ENCODE results near the gene DLG2. TPM values are rescaled to one million over a fixed set of nuclear protein-coding genes. Genes with fewer than 3 reads are reported as not detected.

Gene DLG2
- total RNA-seq, 4 donors from 2014 or later: 1.3 to 4.7 (median 2.4) TPM

- intact Hi-C loops (cut with DNase I; ENCODE audit: low total_unique reads): no loop called here
- H3K36me3 ChIP-seq: no peaks in the 10 kb centered on the region
- ATAC-seq: no peak
These were observed 1937.9 kb downstream of the DLG2 start for GRCh38 chr11:83689144-83689780.

GRCh38 chr11:83687787-83688186 is 1939.4 kb downstream of the DLG2 start:
- intact Hi-C loops (cut with DNase I; ENCODE audit: low total_unique reads): no loop called here

More at GRCh38 chr11:83689144-83689780, 1937.9 kb downstream of the DLG2 start:
- H3K4me1 ChIP-seq: peaks cover 5 to 8% of the 10 kb centered on the region in 2 donors
- peaks cover 0 to under 1% (median 0%) of the 10 kb centered on the region in 3 donors for H3K27me3 ChIP-seq
- in situ Hi-C loops (cut with MboI; ENCODE audit: low sequenced_read_pairs in 4 of 4): no loop called here
- H3K9me3 ChIP-seq: no peaks in the 10 kb centered on the region
- DNase-seq: no peak
- no peak for TF ChIP-seq POLR2A (IDR thresholded peaks at IDR 0.05)
- no peak for TF ChIP-seq CTCF (IDR thresholded peaks at IDR 0.05 in 4 of 5, conservative IDR thresholded peaks at IDR 0.05 in 1 of 5)
- H3K4me3 ChIP-seq: no peak overlapping the region
- no peak overlapping the region for H3K27ac ChIP-seq

GRCh38 chr11:83685730-83686129 is 1941.4 kb downstream of the DLG2 start:
- in situ Hi-C loops (cut with MboI; ENCODE audit: low sequenced_read_pairs in 4 of 4) (no loop called here), intact Hi-C loops (cut with DNase I; ENCODE audit: low total_unique reads) (no loop called here)
- Histone ChIP-seq H3K27me3 (peaks cover 0 to 5% (median 0%) of the 10 kb centered on the region in 3 donors), H3K4me1 (peaks cover 0 to 8% of the 10 kb centered on the region in 2 donors), H3K4me3 (no peak overlapping the region), H3K36me3 (no peaks in the 10 kb centered on the region), H3K27ac (no peak overlapping the region), H3K9me3 (no peaks in the 10 kb centered on the region)
- DNase-seq (no peak), ATAC-seq (no peak)
- TF ChIP-seq POLR2A (IDR thresholded peaks at IDR 0.05) (no peak), CTCF (IDR thresholded peaks at IDR 0.05 in 4 of 5, conservative IDR thresholded peaks at IDR 0.05 in 1 of 5) (no peak)

More at GRCh38 chr11:83687787-83688186, 1939.4 kb downstream of the DLG2 start:
- H3K9me3 ChIP-seq: no peaks in the 10 kb centered on the region
- no peaks in the 10 kb centered on the region for H3K36me3 ChIP-seq
- DNase-seq (no peak), ATAC-seq (no peak)
- H3K27ac ChIP-seq: no peak overlapping the region
- in situ Hi-C loops (cut with MboI; ENCODE audit: low sequenced_read_pairs in 4 of 4): no loop called here
- TF ChIP-seq CTCF (IDR thresholded peaks at IDR 0.05 in 4 of 5, conservative IDR thresholded peaks at IDR 0.05 in 1 of 5) (no peak), POLR2A (IDR thresholded peaks at IDR 0.05) (no peak)
- H3K27me3 ChIP-seq: peaks cover 0 to 5% (median 0%) of the 10 kb centered on the region in 3 donors
- no peak overlapping the region for H3K4me3 ChIP-seq
- H3K4me1 ChIP-seq: peaks cover 5 to 8% of the 10 kb centered on the region in 2 donors

- Histone ChIP-seq H3K4me1 (peaks cover 0 to 8% of the 10 kb centered on the region in 2 donors), H3K36me3 (no peaks in the 10 kb centered on the region), H3K27ac (no peak overlapping the region), H3K4me3 (no peak overlapping the region), H3K27me3 (peaks cover 0 to 5% (median 0%) of the 10 kb centered on the region in 3 donors), H3K9me3 (no peaks in the 10 kb centered on the region)
- intact Hi-C loops (cut with DNase I; ENCODE audit: low total_unique reads): no loop called here
- ATAC-seq (no peak), DNase-seq (no peak)
- in situ Hi-C loops (cut with MboI; ENCODE audit: low sequenced_read_pairs in 4 of 4): no loop called here
- TF ChIP-seq CTCF (IDR thresholded peaks at IDR 0.05 in 4 of 5, conservative IDR thresholded peaks at IDR 0.05 in 1 of 5) (no peak), POLR2A (IDR thresholded peaks at IDR 0.05) (no peak)
These were observed 1943.1 kb downstream of the DLG2 start for GRCh38 chr11:83684071-83684470.
